Choroid plexus epithelial cell (primary cell): ENCODE results near the gene DYNLT3.
A peak's percentile ranks its signal among the peaks of the same experiment; 100 is the strongest.

Experiments used
- DNase-seq: peaks from one replicate; pipeline ENCODE4 v3.0.0-alpha.2; 2010; ENCODE audit warnings: low read depth
- H3K4me3 ChIP-seq: 2 replicates; pipeline ENCODE4 v1.5.1; 2011; ENCODE audit warnings: low read depth, mild to moderate bottlenecking, control low read depth, low read length, moderate library complexity
- CTCF ChIP-seq: conservative IDR thresholded peaks from 2 replicates; pipeline ENCODE4 v1.5.1; 2011; ENCODE audit warnings: low read depth, mild to moderate bottlenecking, control low read depth, inconsistent platforms, low read length, moderate library complexity

The DYNLT3 gene

GRCh38 chrX:37883196-37883595 is 35.8 kb upstream of the DYNLT3 start:
- peak; percentile 10 for DNase-seq
- TF ChIP-seq CTCF, result no peak
- no peak overlapping the region for H3K4me3 ChIP-seq

- no peak overlapping the region for H3K4me3 ChIP-seq
- no peak for TF ChIP-seq CTCF
- DNase-seq, result no peak
Observed at GRCh38 chrX:37879692-37880091, 32.3 kb upstream of the DYNLT3 start.

- TF ChIP-seq CTCF, result no peak
- DNase-seq, result no peak
- H3K4me3 ChIP-seq, result no peak overlapping the region
Observed at GRCh38 chrX:37876716-37877115, 29.3 kb upstream of the DYNLT3 start.

- DNase-seq, result peak; percentile 7
- H3K4me3 ChIP-seq, result no peak overlapping the region
- TF ChIP-seq CTCF, result no peak
Observed at GRCh38 chrX:37875675-37876074, 28.3 kb upstream of the DYNLT3 start.

GRCh38 chrX:37873220-37873619 is 25.8 kb upstream of the DYNLT3 start:
- no peak overlapping the region for H3K4me3 ChIP-seq
- no peak for TF ChIP-seq CTCF
- no peak for DNase-seq

GRCh38 chrX:37872303-37872655 is 24.9 kb upstream of the DYNLT3 start:
- H3K4me3 ChIP-seq, result no peak overlapping the region
- TF ChIP-seq CTCF, result no peak
- no peak for DNase-seq

GRCh38 chrX:37871626-37872302 is 24.4 kb upstream of the DYNLT3 start:
- no peak overlapping the region for H3K4me3 ChIP-seq
- peak; percentile 90 for DNase-seq
- no peak for TF ChIP-seq CTCF
